ENCODE results near the gene PARD3.

Gene PARD3

DNA sequence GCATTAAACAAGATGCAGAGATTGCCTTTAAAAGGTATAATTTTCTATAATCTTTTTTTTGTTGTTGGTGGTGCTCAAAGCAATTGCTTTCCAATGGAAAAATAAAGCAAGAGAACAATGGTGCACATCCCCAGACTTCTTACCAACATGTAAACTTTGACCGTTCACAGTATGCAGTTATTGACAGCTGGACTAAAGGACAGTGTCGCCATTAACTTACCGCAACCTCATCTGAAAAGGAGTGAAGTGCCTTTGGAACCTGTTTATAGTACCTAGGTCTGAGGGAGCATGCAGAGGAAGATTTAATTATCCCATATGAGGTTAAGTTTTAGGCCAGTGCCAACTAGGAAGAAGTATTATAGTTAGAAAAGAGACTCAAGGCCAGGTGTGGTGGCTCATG, 654.5 kb downstream of the PARD3 start:
- Histone ChIP-seq H3K36me3 (ENCODE audit: insufficient read depth, low read length) (no peaks in the 10 kb centered on the region), H3K27me3 (ENCODE audit: insufficient read depth, low read length) (no peaks in the 10 kb centered on the region), H3K4me3 (ENCODE audit: low read depth, low read length) (no peak overlapping the region), H3K4me1 (ENCODE audit: control insufficient read depth, insufficient read depth, low read length, unreplicated experiment) (peaks cover 19% of the 10 kb centered on the region), H2AFZ (ENCODE audit: low read length, unreplicated experiment) (no peak overlapping the region), H3K79me2 (ENCODE audit: control insufficient read depth, insufficient read depth, low read length, unreplicated experiment) (no peaks in the 10 kb centered on the region), H3K27ac (ENCODE audit: low read depth, low read length) (no peak overlapping the region)

DNA sequence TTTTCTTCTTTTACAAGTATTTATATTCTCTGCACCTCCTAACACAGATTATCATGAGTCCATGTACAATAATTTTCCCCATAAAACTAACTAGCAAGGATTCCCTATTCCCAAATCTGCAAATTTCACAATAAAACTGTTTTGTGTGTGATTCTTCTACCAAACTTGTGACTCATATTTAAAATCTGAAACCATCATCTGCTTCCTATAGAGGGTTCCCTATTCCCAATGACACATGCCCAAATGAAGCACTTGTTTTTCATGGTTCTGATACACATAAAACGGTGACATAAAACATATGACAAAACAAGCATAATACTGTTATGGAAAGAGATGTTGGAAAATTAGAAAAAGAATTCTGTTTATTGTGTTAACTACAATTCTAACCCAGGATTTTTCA, 657.6 kb downstream of the PARD3 start:
- H3K4me3 ChIP-seq (ENCODE audit: low read depth, low read length), result no peak overlapping the region
- peaks cover 19% of the 10 kb centered on the region for H3K4me1 ChIP-seq (ENCODE audit: control insufficient read depth, insufficient read depth, low read length, unreplicated experiment)
- no peaks in the 10 kb centered on the region for H3K27me3 ChIP-seq (ENCODE audit: insufficient read depth, low read length)
- H3K79me2 ChIP-seq (ENCODE audit: control insufficient read depth, insufficient read depth, low read length, unreplicated experiment), result no peaks in the 10 kb centered on the region
- H3K27ac ChIP-seq (ENCODE audit: low read depth, low read length), result 0 out of 2 replicates have a peak overlapping the region, but pooled peaks have one; percentile 27
- H3K36me3 ChIP-seq (ENCODE audit: insufficient read depth, low read length), result no peaks in the 10 kb centered on the region
- no peak overlapping the region for H2AFZ ChIP-seq (ENCODE audit: low read length, unreplicated experiment)

DNA sequence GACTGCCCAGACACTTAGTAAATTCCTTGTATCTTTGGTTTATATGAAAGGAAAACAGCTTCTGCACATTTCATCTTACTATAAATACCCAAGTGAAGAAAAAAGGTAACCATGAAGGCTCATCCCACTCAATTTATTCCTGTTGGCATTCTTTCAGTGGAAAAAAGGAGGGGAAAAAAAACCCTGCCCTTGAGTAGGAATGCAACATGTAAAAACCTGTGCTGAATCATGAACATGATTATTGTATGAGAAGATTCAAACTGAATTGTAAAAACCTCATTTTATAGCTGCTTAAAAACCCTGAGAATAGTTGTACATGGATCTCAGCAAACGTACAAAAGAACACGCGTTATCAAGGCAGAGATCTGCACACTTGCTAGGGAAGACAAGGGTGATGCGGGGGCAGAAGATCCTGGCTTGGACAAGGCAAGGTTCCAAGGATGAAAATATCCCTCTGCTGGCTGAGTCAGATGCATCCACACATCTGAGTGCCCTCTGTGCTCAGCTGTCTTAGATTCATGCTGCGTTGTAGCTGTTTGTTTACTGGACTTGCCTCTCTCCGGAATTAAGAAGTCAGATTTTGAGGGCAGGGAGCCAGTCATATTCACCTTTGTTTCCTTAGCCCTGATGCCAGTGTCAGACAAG, 658.2 kb downstream of the PARD3 start:
- Histone ChIP-seq H3K4me1 (ENCODE audit: control insufficient read depth, insufficient read depth, low read length, unreplicated experiment) (peaks cover 19% of the 10 kb centered on the region), H3K79me2 (ENCODE audit: control insufficient read depth, insufficient read depth, low read length, unreplicated experiment) (no peaks in the 10 kb centered on the region), H3K4me3 (ENCODE audit: low read depth, low read length) (no peak overlapping the region), H3K27me3 (ENCODE audit: insufficient read depth, low read length) (no peaks in the 10 kb centered on the region), H3K36me3 (ENCODE audit: insufficient read depth, low read length) (no peaks in the 10 kb centered on the region), H3K27ac (ENCODE audit: low read depth, low read length) (0 out of 2 replicates have a peak overlapping the region, but pooled peaks have one; percentile 27), H2AFZ (ENCODE audit: low read length, unreplicated experiment) (no peak overlapping the region)

DNA sequence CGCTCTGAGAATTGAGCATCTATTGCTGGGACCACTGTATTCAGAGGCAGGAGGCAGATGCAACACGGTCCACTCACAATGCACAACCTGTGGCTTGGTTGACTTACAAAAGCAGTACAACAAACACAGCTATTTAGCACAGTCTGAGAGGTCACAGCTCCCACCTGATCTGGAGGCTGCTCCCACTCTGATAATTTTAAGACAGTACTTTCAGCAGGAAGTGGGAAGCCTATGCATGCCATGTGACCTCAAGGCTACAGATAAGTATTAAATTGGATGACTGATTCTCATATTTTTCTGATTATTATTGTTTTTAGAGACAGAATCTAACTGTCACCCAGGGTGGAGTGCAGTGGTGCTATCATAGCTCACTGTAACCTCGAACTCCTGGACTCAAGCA, 659.3 kb downstream of the PARD3 start:
- Histone ChIP-seq H3K4me3 (ENCODE audit: low read depth, low read length) (no peak overlapping the region), H3K36me3 (ENCODE audit: insufficient read depth, low read length) (no peaks in the 10 kb centered on the region), H3K27me3 (ENCODE audit: insufficient read depth, low read length) (no peaks in the 10 kb centered on the region), H3K79me2 (ENCODE audit: control insufficient read depth, insufficient read depth, low read length, unreplicated experiment) (no peaks in the 10 kb centered on the region), H3K4me1 (ENCODE audit: control insufficient read depth, insufficient read depth, low read length, unreplicated experiment) (peaks cover 19% of the 10 kb centered on the region), H3K27ac (ENCODE audit: low read depth, low read length) (no peak overlapping the region), H2AFZ (ENCODE audit: low read length, unreplicated experiment) (no peak overlapping the region)

DNA sequence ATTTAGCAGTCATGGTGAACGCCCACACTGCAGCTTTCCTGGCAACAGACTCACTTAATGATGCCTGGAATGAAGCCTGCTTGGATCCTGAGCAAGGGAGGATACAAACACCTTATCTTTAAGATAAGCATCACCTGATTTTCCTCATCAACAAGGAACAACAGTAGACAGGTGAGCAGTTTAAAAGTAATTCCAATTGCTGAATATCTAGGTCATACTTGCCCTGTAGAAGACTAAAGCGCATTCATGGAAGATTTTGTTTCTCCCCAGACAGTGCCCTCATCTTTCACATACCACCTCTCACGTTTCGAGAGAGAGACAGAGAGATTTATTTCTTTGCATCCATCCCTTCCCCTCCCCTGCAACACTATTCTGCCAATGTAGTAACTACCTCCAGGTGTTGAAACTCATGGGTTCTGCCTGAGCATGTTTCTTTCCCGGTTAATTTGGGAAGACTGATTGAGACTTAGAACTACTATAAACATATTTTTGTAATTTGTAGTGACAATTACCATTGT, 660.7 kb downstream of the PARD3 start:
- Histone ChIP-seq H3K4me1 (ENCODE audit: control insufficient read depth, insufficient read depth, low read length, unreplicated experiment) (peaks cover 19% of the 10 kb centered on the region), H3K79me2 (ENCODE audit: control insufficient read depth, insufficient read depth, low read length, unreplicated experiment) (no peaks in the 10 kb centered on the region), H3K4me3 (ENCODE audit: low read depth, low read length) (no peak overlapping the region), H3K36me3 (ENCODE audit: insufficient read depth, low read length) (no peaks in the 10 kb centered on the region), H3K27me3 (ENCODE audit: insufficient read depth, low read length) (no peaks in the 10 kb centered on the region), H3K27ac (ENCODE audit: low read depth, low read length) (no peak overlapping the region), H2AFZ (ENCODE audit: low read length, unreplicated experiment) (no peak overlapping the region)

DNA sequence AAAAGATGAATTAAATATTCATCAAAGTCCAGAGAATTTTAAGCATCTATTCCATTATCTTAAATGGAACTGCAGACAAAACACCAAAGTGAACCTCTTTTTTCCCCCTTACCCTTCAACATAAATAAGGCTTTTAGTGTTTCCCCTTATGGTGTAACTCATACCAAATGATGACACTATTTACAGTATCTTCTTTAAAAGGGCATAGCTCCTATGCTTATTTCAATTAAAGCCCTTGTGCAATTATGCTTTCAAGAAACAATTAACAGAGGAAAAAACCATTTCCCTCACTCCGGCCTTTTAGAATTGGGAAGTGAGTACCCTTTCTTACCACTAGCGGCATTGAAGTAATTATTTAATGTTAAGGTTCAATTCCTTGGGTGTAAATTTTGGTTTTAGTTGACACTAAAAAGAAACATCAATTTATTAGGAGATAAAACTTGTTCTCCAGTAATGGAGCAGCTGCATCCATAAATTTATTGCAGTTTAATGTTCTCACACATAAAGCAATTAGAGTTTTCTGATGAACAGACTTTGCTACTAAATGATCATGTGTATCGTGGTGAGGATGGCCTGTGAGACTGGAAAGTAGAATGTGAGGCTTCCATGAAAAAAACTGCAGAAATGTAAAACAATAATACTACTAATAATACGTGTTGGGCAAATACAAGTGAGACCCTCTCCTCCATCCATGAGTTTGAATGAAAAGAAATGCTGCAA, 661.3 kb downstream of the PARD3 start:
- Histone ChIP-seq H2AFZ (ENCODE audit: low read length, unreplicated experiment) (no peak overlapping the region), H3K27me3 (ENCODE audit: insufficient read depth, low read length) (no peaks in the 10 kb centered on the region), H3K27ac (ENCODE audit: low read depth, low read length) (no peak overlapping the region), H3K4me3 (ENCODE audit: low read depth, low read length) (no peak overlapping the region), H3K36me3 (ENCODE audit: insufficient read depth, low read length) (no peaks in the 10 kb centered on the region), H3K4me1 (ENCODE audit: control insufficient read depth, insufficient read depth, low read length, unreplicated experiment) (peaks cover 19% of the 10 kb centered on the region), H3K79me2 (ENCODE audit: control insufficient read depth, insufficient read depth, low read length, unreplicated experiment) (no peaks in the 10 kb centered on the region)

DNA sequence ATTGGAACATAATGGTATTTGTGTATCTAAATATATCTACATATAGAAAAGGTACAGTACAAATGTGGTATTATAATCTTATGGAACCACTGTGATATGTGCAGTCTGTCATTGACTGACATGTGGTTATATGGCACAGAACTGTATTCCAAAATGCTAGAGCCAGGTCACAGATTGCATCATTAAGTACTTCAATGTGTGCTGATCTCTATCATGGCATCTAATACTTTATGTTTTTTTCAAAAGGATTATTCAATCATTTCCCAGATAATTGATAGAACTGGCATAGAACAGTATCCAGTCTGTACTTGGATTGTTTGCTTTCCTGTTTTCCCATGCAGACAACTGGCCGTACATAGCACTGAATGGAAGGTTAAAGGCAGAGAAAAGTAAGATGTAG, 662.7 kb downstream of the PARD3 start:
- Histone ChIP-seq H3K4me1 (ENCODE audit: control insufficient read depth, insufficient read depth, low read length, unreplicated experiment) (peaks cover 14% of the 10 kb centered on the region), H3K4me3 (ENCODE audit: low read depth, low read length) (no peak overlapping the region), H3K27me3 (ENCODE audit: insufficient read depth, low read length) (no peaks in the 10 kb centered on the region), H3K36me3 (ENCODE audit: insufficient read depth, low read length) (no peaks in the 10 kb centered on the region), H3K27ac (ENCODE audit: low read depth, low read length) (no peak overlapping the region), H2AFZ (ENCODE audit: low read length, unreplicated experiment) (no peak overlapping the region), H3K79me2 (ENCODE audit: control insufficient read depth, insufficient read depth, low read length, unreplicated experiment) (no peaks in the 10 kb centered on the region)

DNA sequence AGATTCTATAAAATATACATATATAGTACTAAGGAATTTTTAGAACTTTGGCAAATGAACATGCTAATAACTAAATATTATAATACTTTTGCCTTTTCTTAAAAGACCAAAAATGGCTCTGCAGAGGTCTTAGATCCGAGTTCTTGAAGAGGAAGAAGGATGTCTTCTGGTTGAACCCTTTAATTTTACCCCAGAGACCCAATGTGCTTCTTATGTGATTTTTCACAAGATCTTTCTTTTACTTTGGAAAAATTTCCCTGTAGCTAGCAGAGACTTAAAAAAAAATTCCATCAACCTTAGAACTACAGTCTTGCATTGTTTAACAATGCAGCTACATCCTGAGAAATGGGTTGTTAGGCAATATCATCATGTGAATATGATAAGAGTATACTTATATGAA, 663.2 kb downstream of the PARD3 start:
- Histone ChIP-seq H3K4me1 (ENCODE audit: control insufficient read depth, insufficient read depth, low read length, unreplicated experiment) (peaks cover 10% of the 10 kb centered on the region), H2AFZ (ENCODE audit: low read length, unreplicated experiment) (no peak overlapping the region), H3K36me3 (ENCODE audit: insufficient read depth, low read length) (no peaks in the 10 kb centered on the region), H3K4me3 (ENCODE audit: low read depth, low read length) (no peak overlapping the region), H3K79me2 (ENCODE audit: control insufficient read depth, insufficient read depth, low read length, unreplicated experiment) (no peaks in the 10 kb centered on the region), H3K27me3 (ENCODE audit: insufficient read depth, low read length) (no peaks in the 10 kb centered on the region), H3K27ac (ENCODE audit: low read depth, low read length) (no peak overlapping the region)

DNA sequence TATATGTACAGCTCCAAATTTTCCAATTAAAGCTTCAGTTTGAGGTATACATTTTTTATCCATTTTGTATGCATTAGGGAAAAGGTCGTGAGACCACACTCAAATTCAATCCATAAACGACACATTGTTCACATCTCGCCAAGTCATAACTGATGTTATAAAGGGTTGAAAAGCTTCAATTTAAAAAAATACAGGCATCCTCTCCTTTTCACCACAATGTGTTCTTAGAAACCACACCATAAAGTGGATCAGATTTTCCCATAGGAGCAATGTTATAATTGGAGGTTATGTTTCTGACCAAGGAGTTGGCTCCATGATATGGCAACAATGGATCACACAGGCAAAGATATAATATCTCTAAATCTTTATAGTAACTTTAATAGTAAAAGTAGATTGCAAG, 663.6 kb downstream of the PARD3 start:
- Histone ChIP-seq H3K79me2 (ENCODE audit: control insufficient read depth, insufficient read depth, low read length, unreplicated experiment) (no peaks in the 10 kb centered on the region), H3K4me3 (ENCODE audit: low read depth, low read length) (no peak overlapping the region), H2AFZ (ENCODE audit: low read length, unreplicated experiment) (no peak overlapping the region), H3K27ac (ENCODE audit: low read depth, low read length) (no peak overlapping the region), H3K4me1 (ENCODE audit: control insufficient read depth, insufficient read depth, low read length, unreplicated experiment) (peaks cover 7% of the 10 kb centered on the region), H3K36me3 (ENCODE audit: insufficient read depth, low read length) (no peaks in the 10 kb centered on the region), H3K27me3 (ENCODE audit: insufficient read depth, low read length) (no peaks in the 10 kb centered on the region)

DNA sequence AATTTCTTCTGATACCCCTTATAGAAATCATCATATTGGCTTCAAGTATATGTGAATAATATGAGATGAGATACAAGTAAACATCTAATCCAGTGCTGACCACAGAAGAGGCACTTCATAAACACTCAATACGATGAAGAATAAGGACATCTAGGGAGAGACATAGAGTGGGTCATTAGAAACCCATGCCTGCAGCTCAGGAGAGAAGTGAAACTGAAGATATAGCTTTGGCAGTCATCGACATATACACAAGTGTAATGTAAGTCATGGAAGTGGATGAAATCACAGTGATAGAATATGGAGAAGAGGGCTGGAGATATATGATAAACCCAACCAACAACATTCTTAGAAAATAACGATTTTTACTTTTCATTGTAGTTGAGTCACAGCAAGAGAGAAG, 665.0 kb downstream of the PARD3 start:
- Histone ChIP-seq H3K27me3 (ENCODE audit: insufficient read depth, low read length) (no peaks in the 10 kb centered on the region), H3K79me2 (ENCODE audit: control insufficient read depth, insufficient read depth, low read length, unreplicated experiment) (no peaks in the 10 kb centered on the region), H3K4me1 (ENCODE audit: control insufficient read depth, insufficient read depth, low read length, unreplicated experiment) (peaks cover 15% of the 10 kb centered on the region), H2AFZ (ENCODE audit: low read length, unreplicated experiment) (no peak overlapping the region), H3K27ac (ENCODE audit: low read depth, low read length) (no peak overlapping the region), H3K4me3 (ENCODE audit: low read depth, low read length) (no peak overlapping the region), H3K36me3 (ENCODE audit: insufficient read depth, low read length) (no peaks in the 10 kb centered on the region)

DNA sequence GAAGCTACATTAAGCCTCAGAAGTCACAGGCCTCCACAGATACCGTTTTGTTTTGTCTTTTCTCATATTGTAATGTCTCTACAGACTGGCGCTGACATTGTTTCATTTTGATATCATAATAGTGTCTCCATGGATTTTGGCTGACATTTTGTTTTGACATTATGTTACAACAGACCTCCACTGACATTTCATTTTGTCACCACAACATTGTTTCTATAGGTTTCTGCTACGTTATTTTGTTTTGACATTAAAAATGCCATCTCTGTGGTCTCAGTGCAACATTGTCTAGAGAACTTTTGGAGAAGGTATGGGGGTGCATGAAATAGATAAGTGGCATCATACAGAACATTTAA, 666.8 kb downstream of the PARD3 start:
- no peak overlapping the region for H3K4me3 ChIP-seq (ENCODE audit: low read depth, low read length)
- no peak overlapping the region for H2AFZ ChIP-seq (ENCODE audit: low read length, unreplicated experiment)

More for the DNA sequence above, 666.8 kb downstream of the PARD3 start:
- H3K79me2 ChIP-seq (ENCODE audit: control insufficient read depth, insufficient read depth, low read length, unreplicated experiment), result no peaks in the 10 kb centered on the region
- H3K27me3 ChIP-seq (ENCODE audit: insufficient read depth, low read length), result no peaks in the 10 kb centered on the region
- H3K4me1 ChIP-seq (ENCODE audit: control insufficient read depth, insufficient read depth, low read length, unreplicated experiment), result peaks cover 15% of the 10 kb centered on the region
- H3K36me3 ChIP-seq (ENCODE audit: insufficient read depth, low read length), result no peaks in the 10 kb centered on the region
- no peak overlapping the region for H3K27ac ChIP-seq (ENCODE audit: low read depth, low read length)
